Neural cell (in vitro differentiated cells): ENCODE measurements around the gene EP400.

Source experiments
- CTCF ChIP-seq: fragments of 450-650 bp; IDR thresholded peaks from 2 replicates; pipeline ENCODE4 v1.5.1; 2014; ENCODE audit warnings: antibody characterized with exemption, mild to moderate bottlenecking, moderate library complexity; ENCODE audit not compliant: poor library complexity, severe bottlenecking
- EP300 ChIP-seq: fragments of 450-650 bp; conservative IDR thresholded peaks from 2 replicates; pipeline ENCODE4 v1.6.1; 2014; ENCODE audit warnings: antibody characterized with exemption, mild to moderate bottlenecking, moderate library complexity; ENCODE audit not compliant: poor library complexity, severe bottlenecking
- EZH2 ChIP-seq: fragments of 200-600, 300-800 bp; shearing (Covaris generic), sonication (generic); IDR thresholded peaks from 2 replicates; pipeline ENCODE4 v1.6.1; 2014; ENCODE audit warnings: antibody characterized with exemption, low read length, borderline replicate concordance, mild to moderate bottlenecking; ENCODE audit not compliant: insufficient read depth, poor library complexity, severe bottlenecking
- MXI1 ChIP-seq: fragments of 450-650 bp; conservative IDR thresholded peaks from 2 replicates; pipeline ENCODE4 v1.6.1; 2014; ENCODE audit warnings: antibody characterized with exemption, mild to moderate bottlenecking; ENCODE audit not compliant: poor library complexity, severe bottlenecking
- POLR2AphosphoS5 ChIP-seq: IDR thresholded peaks from 2 replicates; pipeline ENCODE4 v1.6.1; 2012
- RAD21 ChIP-seq: fragments of 450-650 bp; conservative IDR thresholded peaks from 2 replicates; pipeline ENCODE4 v1.6.1; 2014; ENCODE audit warnings: antibody characterized with exemption, mild to moderate bottlenecking, moderate library complexity
- SMC3 ChIP-seq: fragments of 450-650 bp; conservative IDR thresholded peaks from 2 replicates; pipeline ENCODE4 v1.6.1; 2014; ENCODE audit warnings: antibody characterized with exemption, mild to moderate bottlenecking, moderate library complexity; ENCODE audit not compliant: poor library complexity
- TAF1 ChIP-seq: IDR thresholded peaks from 2 replicates; pipeline ENCODE4 v1.6.1; 2012; ENCODE audit warnings: low read depth
- TF ChIP-seq, protein P1 (sequence below): IDR thresholded peaks from 2 replicates; pipeline ENCODE4 v1.6.1; 2012; ENCODE audit warnings: borderline replicate concordance

DNA sequence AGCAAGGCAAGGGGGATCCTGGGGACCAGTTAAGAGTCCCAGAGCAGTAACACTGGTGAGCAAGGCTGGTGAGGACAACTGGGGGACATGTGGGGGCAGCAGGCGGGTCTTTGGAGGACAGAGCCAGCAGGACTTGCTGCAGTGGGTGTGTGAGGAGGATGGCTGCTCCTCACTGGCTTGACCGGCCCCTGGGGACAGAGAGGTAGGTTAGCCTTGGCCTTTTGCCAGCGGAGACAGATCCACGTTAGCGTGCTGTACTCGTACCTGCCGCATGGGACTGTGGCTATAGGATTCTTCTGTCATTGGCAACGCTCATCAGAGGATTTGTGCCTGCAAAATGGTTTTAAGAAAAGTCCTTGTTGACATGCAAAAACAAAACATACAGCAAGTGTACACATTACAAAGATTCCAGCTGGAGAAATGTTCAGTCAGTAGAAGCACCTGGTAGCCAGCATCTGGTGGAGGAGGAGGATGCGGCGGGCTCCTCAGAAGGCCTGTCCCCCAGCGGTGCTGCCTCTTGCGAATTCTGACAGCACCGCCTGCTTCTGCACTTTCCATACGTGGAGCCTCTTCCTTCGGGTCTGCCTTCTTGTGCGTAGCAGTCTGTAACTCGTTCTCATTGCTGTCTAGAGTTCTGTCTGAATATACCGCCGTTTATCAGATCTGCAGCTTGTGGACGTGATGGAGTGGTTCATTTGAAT, 91.3 kb downstream of the EP400 start:
- TF ChIP-seq EZH2 (no peak), CTCF (no peak), POLR2AphosphoS5 (no peak), RAD21 (no peak), TAF1 (no peak), EP300 (no peak), MXI1 (no peak), SMC3 (no peak)
- TF ChIP-seq, protein P1, sequence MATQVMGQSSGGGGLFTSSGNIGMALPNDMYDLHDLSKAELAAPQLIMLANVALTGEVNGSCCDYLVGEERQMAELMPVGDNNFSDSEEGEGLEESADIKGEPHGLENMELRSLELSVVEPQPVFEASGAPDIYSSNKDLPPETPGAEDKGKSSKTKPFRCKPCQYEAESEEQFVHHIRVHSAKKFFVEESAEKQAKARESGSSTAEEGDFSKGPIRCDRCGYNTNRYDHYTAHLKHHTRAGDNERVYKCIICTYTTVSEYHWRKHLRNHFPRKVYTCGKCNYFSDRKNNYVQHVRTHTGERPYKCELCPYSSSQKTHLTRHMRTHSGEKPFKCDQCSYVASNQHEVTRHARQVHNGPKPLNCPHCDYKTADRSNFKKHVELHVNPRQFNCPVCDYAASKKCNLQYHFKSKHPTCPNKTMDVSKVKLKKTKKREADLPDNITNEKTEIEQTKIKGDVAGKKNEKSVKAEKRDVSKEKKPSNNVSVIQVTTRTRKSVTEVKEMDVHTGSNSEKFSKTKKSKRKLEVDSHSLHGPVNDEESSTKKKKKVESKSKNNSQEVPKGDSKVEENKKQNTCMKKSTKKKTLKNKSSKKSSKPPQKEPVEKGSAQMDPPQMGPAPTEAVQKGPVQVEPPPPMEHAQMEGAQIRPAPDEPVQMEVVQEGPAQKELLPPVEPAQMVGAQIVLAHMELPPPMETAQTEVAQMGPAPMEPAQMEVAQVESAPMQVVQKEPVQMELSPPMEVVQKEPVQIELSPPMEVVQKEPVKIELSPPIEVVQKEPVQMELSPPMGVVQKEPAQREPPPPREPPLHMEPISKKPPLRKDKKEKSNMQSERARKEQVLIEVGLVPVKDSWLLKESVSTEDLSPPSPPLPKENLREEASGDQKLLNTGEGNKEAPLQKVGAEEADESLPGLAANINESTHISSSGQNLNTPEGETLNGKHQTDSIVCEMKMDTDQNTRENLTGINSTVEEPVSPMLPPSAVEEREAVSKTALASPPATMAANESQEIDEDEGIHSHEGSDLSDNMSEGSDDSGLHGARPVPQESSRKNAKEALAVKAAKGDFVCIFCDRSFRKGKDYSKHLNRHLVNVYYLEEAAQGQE, result no peak
